GM12874 (cell line): ENCODE measurements around the gene LAD1.

Source experiments
- CTCF ChIP-seq: IDR thresholded peaks from 2 replicates; pipeline ENCODE4 v1.5.1; 2011; ENCODE audit warnings: low read depth, mild to moderate bottlenecking, control low read depth, low read length, moderate library complexity; ENCODE audit not compliant: insufficient read depth

Gene LAD1

DNA sequence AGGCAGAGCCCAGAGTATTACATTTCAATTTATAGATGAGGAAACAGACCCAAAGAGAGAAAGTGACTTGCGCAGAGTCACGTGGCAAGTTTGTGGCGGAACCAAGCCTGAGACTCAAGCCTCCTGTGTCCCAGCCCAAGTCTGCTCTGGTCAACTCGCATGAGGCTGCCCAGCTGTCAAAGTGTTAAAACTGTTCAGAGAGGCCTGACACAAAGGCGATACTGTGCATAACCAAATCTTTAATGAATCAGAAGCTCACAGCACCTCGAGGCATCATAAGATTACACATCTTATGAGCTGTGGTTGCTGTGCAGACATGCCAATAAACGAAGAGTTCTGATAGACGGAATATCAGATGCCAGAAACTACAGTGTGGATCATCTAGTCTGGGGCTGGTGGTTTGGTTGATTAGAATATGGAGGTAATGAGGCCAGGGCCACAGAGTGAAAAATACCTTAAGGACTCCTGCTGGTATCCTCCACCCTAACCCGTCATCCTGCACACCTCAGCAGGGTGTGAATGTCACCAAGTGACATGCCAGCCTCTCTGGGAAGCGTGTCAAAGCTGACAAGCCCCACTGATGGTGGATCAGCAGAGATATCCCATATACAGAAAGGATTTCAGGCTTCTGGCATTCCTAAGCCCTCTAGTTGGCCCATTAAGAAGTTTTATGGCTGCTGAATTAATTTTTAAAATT lies 63.8 kb downstream of the LAD1 start:
- TF ChIP-seq CTCF, result no peak

GRCh38 chr1:201334325-201335173 lies 64.6 kb downstream of the LAD1 start:
- TF ChIP-seq CTCF, result no peak

- no peak for TF ChIP-seq CTCF
These were observed 66.3 kb downstream of the LAD1 start for GRCh38 chr1:201332616-201333335.

- no peak for TF ChIP-seq CTCF
These were observed 67.1 kb downstream of the LAD1 start for GRCh38 chr1:201332021-201332420.

DNA sequence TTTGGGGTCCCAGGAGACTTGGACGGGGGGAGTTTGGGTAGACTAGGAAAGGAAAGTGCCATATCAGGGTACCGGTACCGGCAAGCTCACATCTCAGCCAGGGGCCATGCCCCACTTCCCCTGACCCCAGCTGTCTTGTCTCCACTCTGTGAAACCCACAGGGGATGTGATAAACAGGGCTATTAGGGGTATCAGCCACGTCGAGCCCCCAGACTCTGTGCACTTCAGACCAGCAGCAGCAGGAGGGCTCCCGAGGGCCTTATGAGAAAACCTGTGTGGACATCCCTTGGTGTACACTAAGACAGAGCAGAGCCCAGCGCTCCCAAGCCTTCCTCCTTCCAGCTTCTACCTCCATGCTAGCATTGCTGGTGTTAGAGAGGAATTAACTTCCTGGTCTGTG lies 68.0 kb downstream of the LAD1 start:
- no peak for TF ChIP-seq CTCF
